SK-N-SH (cell line): ENCODE data around the gene EEF2. TPM values are rescaled to one million over a fixed set of nuclear protein-coding genes. Genes with fewer than 3 reads are reported as not detected.

Source experiments
- CTCF ChIA-PET: fragments of 300-600, 350-600 bp; formaldehyde crosslinking; extraction: SDS; loops from one replicate; lab custom pipeline; 2021; lab: Yijun Ruan, JAX
- POLR2A ChIA-PET: fragments of 350-600 bp; sonication (Branson Sonifier 250); formaldehyde crosslinking; extraction: SDS; loops from one replicate; lab custom pipeline; 2020; ENCODE audit warnings: antibody characterized with exemption, inconsistent platforms; lab: Yijun Ruan, JAX
- DNase-seq: peaks from one replicate; pipeline ENCODE4 v3.0.0; 2012
- H2AFZ ChIP-seq: fragments of 200-600 bp; sonication (generic); 2 replicates; pipeline ENCODE4 v1.8.1; 2016; ENCODE audit warnings: antibody characterized with exemption, mild to moderate bottlenecking, low read depth
- H3F3A ChIP-seq: fragments of 200-600 bp; sonication (generic); replicated peaks from 2 replicates; pipeline ENCODE3; 2016; ENCODE audit warnings: antibody characterized with exemption, mild to moderate bottlenecking; ENCODE audit not compliant: insufficient read depth
- H3K27ac ChIP-seq, 2 experiments: fragments of 200-500 bp in 1 of 2; fragments of 200-600 bp in 1 of 2; sonication (Bioruptor generic) in 1 of 2; sonication (generic), shearing (Covaris generic) in 1 of 2; 2 replicates each; pipeline versions ENCODE4 v1.5.1 to v1.6.1; 2014 to 2016; ENCODE audit warnings: low read depth in 2 of 2, inconsistent platforms in 1 of 2, low read length in 1 of 2, mild to moderate bottlenecking in 1 of 2, mixed read lengths in 1 of 2
- H3K27me3 ChIP-seq: fragments of 200-600 bp; sonication (generic), shearing (Covaris generic); 2 replicates; pipeline ENCODE4 v1.6.1; 2016; ENCODE audit warnings: mixed run types; ENCODE audit not compliant: insufficient read depth
- H3K36me3 ChIP-seq, 2 experiments: fragments of 200-500 bp in 1 of 2; fragments of 200-600 bp in 1 of 2; sonication (Bioruptor generic) in 1 of 2; sonication (generic) in 1 of 2; replicated peaks in 1 of 2; 2 replicates each; pipeline versions ENCODE3 to v1.5.1; 2014 to 2016; ENCODE audit warnings: low read length in 1 of 2, mild to moderate bottlenecking in 1 of 2; ENCODE audit not compliant: insufficient read depth in 2 of 2, control insufficient read depth in 1 of 2
- H3K4me1 ChIP-seq, 2 experiments: fragments of 200-500 bp in 1 of 2; fragments of 200-600 bp in 1 of 2; sonication (Bioruptor generic) in 1 of 2; sonication (generic), shearing (Covaris generic) in 1 of 2; 2 replicates each; pipeline versions ENCODE4 v1.5.1 to v1.6.1; 2014 to 2016; ENCODE audit warnings: low read depth in 1 of 2, low read length in 1 of 2, mixed run types in 1 of 2; ENCODE audit not compliant: insufficient read depth in 2 of 2, control insufficient read depth in 1 of 2
- H3K4me2 ChIP-seq: fragments of 200-600 bp; sonication (generic), shearing (Covaris generic); 2 replicates; pipeline ENCODE4 v1.6.1; 2017; ENCODE audit warnings: mixed run types
- H3K4me3 ChIP-seq, 2 experiments: fragments of 200-500 bp in 1 of 2; fragments of 200-600 bp in 1 of 2; sonication (Bioruptor generic) in 1 of 2; sonication (generic), shearing (Covaris generic) in 1 of 2; 2 replicates each; pipeline versions ENCODE4 v1.5.1 to v1.8.1; 2014 to 2016; ENCODE audit warnings: low read depth in 2 of 2, inconsistent platforms in 1 of 2, low read length in 1 of 2, mild to moderate bottlenecking in 1 of 2, mixed read lengths in 1 of 2, moderate library complexity in 1 of 2
- H3K79me2 ChIP-seq: fragments of 200-600 bp; sonication (generic); 2 replicates; pipeline ENCODE4 v1.8.1; 2017; ENCODE audit warnings: mild to moderate bottlenecking; ENCODE audit not compliant: insufficient read depth
- H3K9ac ChIP-seq: fragments of 200-600 bp; sonication (generic); 2 replicates; pipeline ENCODE4 v1.6.1; 2017; ENCODE audit warnings: mixed run types
- H3K9me2 ChIP-seq: fragments of 200-600 bp; sonication (generic); 2 replicates; pipeline ENCODE4 v1.6.1; 2017; ENCODE audit warnings: mixed run types
- H3K9me3 ChIP-seq: fragments of 200-600 bp; sonication (generic); 2 replicates; pipeline ENCODE4 v1.6.1; 2017; ENCODE audit warnings: mixed run types, mild to moderate bottlenecking, moderate library complexity
- H4K20me1 ChIP-seq: fragments of 200-600 bp; sonication (generic); 2 replicates; pipeline ENCODE4 v1.6.1; 2017; ENCODE audit warnings: mild to moderate bottlenecking, mixed run types; ENCODE audit not compliant: insufficient read depth
- CTCF ChIP-seq: fragments of 200-600 bp; sonication (generic); IDR thresholded peaks from 2 replicates; pipeline ENCODE4 v1.6.1; 2017; ENCODE audit warnings: antibody characterized with exemption, mild to moderate bottlenecking, moderate library complexity
- EZH2phosphoT487 ChIP-seq: fragments of 200-600 bp; sonication (generic); IDR thresholded peaks from 2 replicates; pipeline ENCODE4 v1.6.1; 2017; ENCODE audit warnings: low read depth, mixed run types, mild to moderate bottlenecking, antibody characterized with exemption, moderate library complexity, borderline replicate concordance
- FOXM1 ChIP-seq: IDR thresholded peaks from 2 replicates; pipeline ENCODE4 v1.4.0; 2012; ENCODE audit warnings: low read depth, mild to moderate bottlenecking
- GABPA ChIP-seq: IDR thresholded peaks from 2 replicates; pipeline ENCODE4 v1.4.0; 2012; ENCODE audit warnings: low read depth, mild to moderate bottlenecking
- GATA2 ChIP-seq: sonication (generic); formaldehyde crosslinking; IDR thresholded peaks from 2 replicates; pipeline ENCODE4 v1.5.0; 2020; ENCODE audit warnings: mild to moderate bottlenecking, missing genetic modification reagents
- MAX ChIP-seq: IDR thresholded peaks from 2 replicates; pipeline ENCODE4 v1.4.0; 2012; ENCODE audit warnings: low read depth
- MXI1 ChIP-seq: IDR thresholded peaks from 2 replicates; pipeline ENCODE4 v1.6.1; 2012; ENCODE audit warnings: mild to moderate bottlenecking, low read depth, low read length, improper control_type of control experiment
- NRF1 ChIP-seq: IDR thresholded peaks from 2 replicates; pipeline ENCODE4 v1.6.1; 2012; ENCODE audit warnings: low read depth, mild to moderate bottlenecking, low read length
- PBX3 ChIP-seq: IDR thresholded peaks from 2 replicates; pipeline ENCODE4; 2012
- RXRA ChIP-seq: IDR thresholded peaks from 2 replicates; pipeline ENCODE4 v1.4.0; 2012; ENCODE audit warnings: low read depth, mild to moderate bottlenecking, borderline replicate concordance
- SMC3 ChIP-seq: IDR thresholded peaks from 2 replicates; pipeline ENCODE4 v1.6.1; 2012; ENCODE audit warnings: low read depth, low read length, improper control_type of control experiment
- TAF1 ChIP-seq: IDR thresholded peaks from 2 replicates; pipeline ENCODE4 v1.6.1; 2012; ENCODE audit warnings: low read depth, mild to moderate bottlenecking, low read length, moderate library complexity, borderline replicate concordance
- TCF12 ChIP-seq: IDR thresholded peaks from 2 replicates; pipeline ENCODE4 v1.4.0; 2012
- USF1 ChIP-seq: IDR thresholded peaks from 2 replicates; pipeline ENCODE4 v1.4.0; 2012; ENCODE audit warnings: low read depth, borderline replicate concordance
- USF2 ChIP-seq: fragments of 150-350 bp; IDR thresholded peaks from 2 replicates; pipeline ENCODE4 v1.6.1; 2017; ENCODE audit warnings: antibody characterized with exemption, low read length, low read depth, borderline replicate concordance
- ZBTB33 ChIP-seq: IDR thresholded peaks from 2 replicates; pipeline ENCODE4 v1.4.0; 2012; ENCODE audit warnings: low read depth, borderline replicate concordance
- WGBS: methylation state at CpG from one replicate; pipeline ENCODE4 v1.1.6; 2017; ENCODE audit warnings: low lambda C conversion rate; 5-methylcytosine and 5-hydroxymethylcytosine counted together
- polyA plus RNA-seq, 3 experiments: library from polyadenylated mRNA; depleted of rRNA; stranded (reverse); fragments of >200 nt; gene quantifications; 2 replicates each; pipeline ENCODE4 v1.2.3, GENCODE V29; 2012

EEF2 gene
- polyA plus RNA-seq, 1 of the 3 experiments (the other 2 are of a cell fraction): 1,553 TPM

- Histone ChIP-seq H3K4me1 (peaks cover 12 to 17% of the 10 kb centered on the region in 2 experiments; a peak in 3 of 4 replicates), H3K9me3 (no peaks in the 10 kb centered on the region), H3K27me3 (no peaks in the 10 kb centered on the region), H3K4me3 (peak overlapping the region; percentile 79 to 86), H3K36me3 (peaks cover 0 to 12% of the 10 kb centered on the region in 2 experiments), H4K20me1 (peaks cover 43% of the 10 kb centered on the region), H3K9me2 (no peaks in the 10 kb centered on the region), H3K27ac (peak overlapping the region in 1 of 2 experiments; percentile 48; a peak in 2 of 4 replicates), H3K79me2 (peaks cover 59% of the 10 kb centered on the region), H2AFZ (no peak overlapping the region), H3K4me2 (peak overlapping the region; percentile 96), H3F3A (no peaks in the 10 kb centered on the region), H3K9ac (peak overlapping the region; percentile 76)
- CTCF ChIA-PET: interaction anchor here (0.6 to 5.8 kb wide), 5 partner anchors 20 to 179 kb away, joined by 3 to 38 read pairs (median 4); partner anchors contain the start of gene EEF2
- TF ChIP-seq NRF1: no peak
- TF ChIP-seq MXI1: peak; percentile 28; the same call in 1 of the 2 replicates
- TF ChIP-seq PBX3: no peak
- TF ChIP-seq SMC3: no peak
- POLR2A ChIA-PET: interaction anchor here (0.6 to 2.3 kb wide), 4 partner anchors 9 to 58 kb away, joined by 3 to 11 read pairs (median 4); partner anchors contain the start of genes EEF2 and ZBTB7A
- 0% methylated on average over 4 of the region's 55 CpGs for WGBS
- peak; percentile 63 for DNase-seq
Observed at GRCh38 chr19:4007836-4008539, 22.7 kb upstream of the EEF2 start.

GRCh38 chr19:4007021-4007835 lies 22.0 kb upstream of the EEF2 start, which contains the start of gene PIAS4:
PIAS4 (plus strand) TSS chr19:4007736; CDS start chr19:4007761, 25 bp downstream.
- ChIA-PET CTCF (interaction anchor here (0.6 to 5.8 kb wide), 4 partner anchors 19 to 179 kb away, joined by 3 to 38 read pairs (median 6); partner anchors contain the start of gene EEF2), POLR2A (interaction anchor here (0.6 to 2.3 kb wide), 4 partner anchors 8 to 59 kb away, joined by 3 to 11 read pairs (median 4); partner anchors contain the start of genes EEF2 and ZBTB7A)
- Histone ChIP-seq H3K79me2 (peaks cover 51% of the 10 kb centered on the region), H3K27me3 (no peaks in the 10 kb centered on the region), H3K9me2 (no peaks in the 10 kb centered on the region), H3K4me1 (peaks cover 12 to 17% of the 10 kb centered on the region in 2 experiments; a peak in 3 of 4 replicates), H3K36me3 (peaks cover 0 to 8% of the 10 kb centered on the region in 2 experiments), H3K9me3 (no peaks in the 10 kb centered on the region), H2AFZ (peak within 1 kb of the TSS; percentile 99), H3K4me3 (peak within 1 kb of the TSS; percentile 79 to 86), H3F3A (no peaks in the 10 kb centered on the region), H3K27ac (peak within 1 kb of the TSS; percentile 56 to 91), H3K9ac (peak within 1 kb of the TSS; percentile 76), H4K20me1 (peaks cover 35% of the 10 kb centered on the region), H3K4me2 (peak within 1 kb of the TSS; percentile 96)
- WGBS: 2% methylated on average over 6 of the region's 91 CpGs
- DNase-seq: peak; percentile 100
- peak; percentile 85 for TF ChIP-seq MAX
- no peak for TF ChIP-seq FOXM1
- TF ChIP-seq TAF1: peak; percentile 95
- no peak for TF ChIP-seq RXRA
- TF ChIP-seq CTCF: no peak
- TF ChIP-seq TCF12: no peak
- TF ChIP-seq GATA2 (CRISPR knock-in tag): no peak
- TF ChIP-seq NRF1: peak; percentile 94
- TF ChIP-seq ZBTB33: no peak
- peak; percentile 95 for TF ChIP-seq USF1
- TF ChIP-seq GABPA: no peak
- no peak; the same call in 1 of the 2 replicates for TF ChIP-seq USF2
- TF ChIP-seq EZH2phosphoT487: no peak
